Stomach (tissue), 4 donors: ENCODE data around the gene SMPD3.

Experiments used
- CTCF ChIP-seq, 7 experiments: fragments of 450-650 bp in 4 of 7; fragments of 200-600 bp in 3 of 7; sonication (generic) in 3 of 7; IDR thresholded peaks; one replicate each; pipeline ENCODE4 v1.5.1; 2016 to 2019; ENCODE audit warnings: antibody characterized with exemption in 7 of 7, control low read depth in 2 of 7, mild to moderate bottlenecking in 1 of 7
- EP300 ChIP-seq: sonication (generic); formaldehyde crosslinking; IDR thresholded peaks from one replicate; pipeline ENCODE4 v1.6.1; 2017; ENCODE audit warnings: antibody characterized with exemption
- POLR2A ChIP-seq, 4 donors: fragments of 450-650 bp; IDR thresholded peaks; one replicate each; pipeline ENCODE4 v1.6.1; 2016; ENCODE audit warnings: antibody characterized with exemption in 4 of 4, control low read depth in 2 of 4, mild to moderate bottlenecking in 1 of 4, moderate library complexity in 1 of 4
- POLR2AphosphoS5 ChIP-seq, 3 donors: sonication (generic); formaldehyde crosslinking; IDR thresholded peaks; one replicate each; pipeline ENCODE4 v1.6.1; 2016; ENCODE audit warnings: antibody characterized with exemption in 3 of 3

DNA sequence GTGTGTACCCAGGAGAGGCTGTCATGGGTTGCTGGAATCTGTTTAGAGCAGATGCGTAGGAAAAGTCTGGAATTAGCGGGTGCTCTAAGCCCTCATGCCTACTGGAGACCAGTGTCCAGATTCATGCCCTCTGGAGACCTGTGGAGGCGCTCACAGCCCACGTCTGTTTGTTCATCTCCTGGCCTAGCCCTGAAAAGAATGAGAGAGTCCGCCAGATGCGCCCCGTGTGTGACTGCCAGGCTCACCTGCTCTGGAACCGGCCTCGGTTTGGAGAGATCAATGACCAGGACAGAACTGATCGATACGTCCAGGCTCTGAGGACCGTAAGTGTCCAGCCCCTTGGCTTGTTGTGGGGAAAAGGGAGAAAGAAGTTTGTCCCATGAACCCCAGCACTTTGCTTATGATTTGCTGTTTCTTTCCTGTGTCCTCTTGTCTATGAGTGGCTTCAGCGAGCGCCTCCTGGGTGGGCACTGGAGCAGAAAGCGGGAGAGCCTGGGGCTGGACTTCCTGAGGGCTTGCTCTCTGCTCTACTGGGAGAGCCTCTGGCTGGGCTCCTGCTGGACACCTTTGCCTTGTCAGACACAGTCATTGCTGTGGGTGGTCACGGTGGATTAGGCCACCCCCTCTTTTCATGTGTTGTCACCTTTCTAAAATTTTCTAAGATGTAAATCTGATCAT, 102.2 kb downstream of the SMPD3 start:
- TF ChIP-seq CTCF (IDR thresholded peaks at IDR 0.05), result no peak
- TF ChIP-seq EP300, result no peak
- TF ChIP-seq POLR2AphosphoS5 (IDR thresholded peaks at IDR 0.05), result no peak
- TF ChIP-seq POLR2A (IDR thresholded peaks at IDR 0.05), result no peak
